ENCODE measurements around the gene GRB10.

Gene GRB10

GRCh38 chr7:50629238-50629901 lies 153.3 kb downstream of the GRB10 start:
- DNase-seq = no peak

- DNase-seq = no peak
Measured at GRCh38 chr7:50628434-50629084, 154.1 kb downstream of the GRB10 start.

GRCh38 chr7:50627824-50628361 lies 154.8 kb downstream of the GRB10 start:
- no peak for DNase-seq

- DNase-seq = no peak
Measured at GRCh38 chr7:50626286-50626685, 156.4 kb downstream of the GRB10 start.

GRCh38 chr7:50625360-50625759 lies 157.3 kb downstream of the GRB10 start:
- no peak for DNase-seq

- DNase-seq = no peak
Measured at GRCh38 chr7:50622821-50623220, 159.9 kb downstream of the GRB10 start.

- DNase-seq = no peak
Measured at GRCh38 chr7:50621973-50622490, 160.7 kb downstream of the GRB10 start.

- DNase-seq = no peak
Measured at GRCh38 chr7:50621206-50621605, 161.5 kb downstream of the GRB10 start.

GRCh38 chr7:50620433-50620832 lies 162.3 kb downstream of the GRB10 start:
- peak; percentile 62 for DNase-seq

GRCh38 chr7:50619684-50620083 lies 163.0 kb downstream of the GRB10 start:
- no peak for DNase-seq

GRCh38 chr7:50618281-50618680 lies 164.4 kb downstream of the GRB10 start:
- DNase-seq = no peak

GRCh38 chr7:50615519-50616080 lies 167.1 kb downstream of the GRB10 start:
- DNase-seq = no peak

GRCh38 chr7:50614721-50615518 lies 167.8 kb downstream of the GRB10 start:
- no peak for DNase-seq

GRCh38 chr7:50613473-50613872 lies 169.2 kb downstream of the GRB10 start:
- no peak for DNase-seq

GRCh38 chr7:50612704-50613103 lies 170.0 kb downstream of the GRB10 start:
- DNase-seq = no peak

- DNase-seq = no peak
Measured at GRCh38 chr7:50610521-50611277, 172.0 kb downstream of the GRB10 start.

- DNase-seq = no peak
Measured at GRCh38 chr7:50608196-50608906, 174.3 kb downstream of the GRB10 start.

- DNase-seq = no peak
Measured at GRCh38 chr7:50607524-50608125, 175.1 kb downstream of the GRB10 start.

- DNase-seq = no peak
Measured at GRCh38 chr7:50605059-50605458, 177.6 kb downstream of the GRB10 start.

GRCh38 chr7:50603287-50603686 lies 179.4 kb downstream of the GRB10 start:
- no peak for DNase-seq

GRCh38 chr7:50599385-50599784 lies 183.3 kb downstream of the GRB10 start:
- DNase-seq = no peak
